Stimulated activated memory B cell treated with anti-CD40 and anti-IgM and Interleukin-4, amounts not matched to agents 10 μg/mL and 1 μg/mL and 100 μg/mL, for 72 hours (primary cell): ENCODE results near the gene GNG5.

ENCODE experiments used
- ATAC-seq: fragments of 150-1000 bp; cut with Tn5 transposase; 2 replicates; pipeline ENCODE4 v1.10.0; 2021
- H3K27ac Mint-ChIP-seq: one replicate; pipeline ENCODE4 v1.8.0; 2022; ENCODE audit warnings: mild to moderate bottlenecking, mixed read lengths
- H3K27me3 Mint-ChIP-seq: one replicate; pipeline ENCODE4 v1.8.0; 2022; ENCODE audit warnings: mixed read lengths
- H3K36me3 Mint-ChIP-seq: one replicate; pipeline ENCODE4 v1.8.0; 2022; ENCODE audit warnings: mixed read lengths
- H3K4me1 Mint-ChIP-seq: one replicate; pipeline ENCODE4 v1.8.0; 2022; ENCODE audit warnings: mixed read lengths
- H3K4me3 Mint-ChIP-seq: one replicate; pipeline ENCODE4 v1.8.0; 2022; ENCODE audit warnings: mild to moderate bottlenecking, moderate library complexity, mixed read lengths
- H3K9me3 Mint-ChIP-seq: one replicate; pipeline ENCODE4 v1.8.0; 2022; ENCODE audit warnings: mixed read lengths

GNG5 gene

DNA sequence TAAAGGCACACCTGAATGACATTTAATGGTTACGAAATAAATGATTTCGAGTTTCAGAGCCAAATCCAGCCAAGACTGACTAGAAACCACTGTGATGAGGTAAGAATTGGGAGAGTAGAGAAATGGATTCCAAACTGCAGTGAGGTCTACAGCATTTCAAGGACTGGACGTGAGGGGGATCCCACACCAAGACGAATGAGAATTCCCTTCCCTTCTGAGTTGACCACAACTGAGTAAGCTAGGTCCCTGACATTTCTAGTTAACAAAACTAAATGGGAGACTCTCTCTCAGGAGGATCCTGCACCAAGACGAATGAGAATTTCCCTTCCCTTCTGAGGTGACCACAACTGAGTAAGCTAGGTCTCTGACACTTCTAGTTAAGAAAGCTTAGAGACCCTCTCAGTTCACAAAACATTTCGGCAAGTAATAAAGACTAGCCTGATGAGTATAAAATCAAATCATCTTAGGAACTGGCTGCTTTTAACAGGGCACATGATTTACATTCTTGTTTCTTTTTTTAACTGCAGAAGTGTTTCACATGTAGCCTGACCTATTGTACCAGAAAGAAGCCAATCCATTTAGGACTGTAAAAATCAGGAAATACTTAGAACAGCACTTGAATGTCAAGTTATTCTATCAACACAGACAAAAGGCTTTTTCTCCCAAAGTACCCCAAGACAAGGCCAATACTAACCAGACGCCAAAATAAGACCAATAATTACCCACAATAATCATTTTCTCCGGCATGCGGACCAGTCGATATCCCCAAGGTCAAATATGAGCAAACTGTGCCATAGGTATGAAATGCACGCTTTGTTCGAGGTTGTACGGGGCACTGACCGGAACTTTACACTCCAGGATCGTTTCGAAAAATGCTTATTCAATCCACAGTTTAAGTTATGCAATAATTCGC lies 1.5 kb downstream of the GNG5 start:
- H3K9me3 Mint-ChIP-seq, result no peaks in the 10 kb centered on the region
- peak overlapping the region; percentile 93 for H3K27ac Mint-ChIP-seq
- no peaks in the 10 kb centered on the region for H3K27me3 Mint-ChIP-seq
- peaks cover 40% of the 10 kb centered on the region for H3K4me1 Mint-ChIP-seq
- H3K36me3 Mint-ChIP-seq, result peaks cover 9% of the 10 kb centered on the region
- no peak for ATAC-seq
- peak overlapping the region; percentile 92 for H3K4me3 Mint-ChIP-seq

- H3K4me3 Mint-ChIP-seq, result no peak overlapping the region
- ATAC-seq, result no peak
- H3K4me1 Mint-ChIP-seq, result peaks cover 40% of the 10 kb centered on the region
- peaks cover 20% of the 10 kb centered on the region for H3K36me3 Mint-ChIP-seq
- H3K27ac Mint-ChIP-seq, result no peak overlapping the region
- H3K9me3 Mint-ChIP-seq, result no peaks in the 10 kb centered on the region
- H3K27me3 Mint-ChIP-seq, result no peaks in the 10 kb centered on the region
These were observed 3.5 kb downstream of the GNG5 start for GRCh38 chr1:84502927-84503326.

DNA sequence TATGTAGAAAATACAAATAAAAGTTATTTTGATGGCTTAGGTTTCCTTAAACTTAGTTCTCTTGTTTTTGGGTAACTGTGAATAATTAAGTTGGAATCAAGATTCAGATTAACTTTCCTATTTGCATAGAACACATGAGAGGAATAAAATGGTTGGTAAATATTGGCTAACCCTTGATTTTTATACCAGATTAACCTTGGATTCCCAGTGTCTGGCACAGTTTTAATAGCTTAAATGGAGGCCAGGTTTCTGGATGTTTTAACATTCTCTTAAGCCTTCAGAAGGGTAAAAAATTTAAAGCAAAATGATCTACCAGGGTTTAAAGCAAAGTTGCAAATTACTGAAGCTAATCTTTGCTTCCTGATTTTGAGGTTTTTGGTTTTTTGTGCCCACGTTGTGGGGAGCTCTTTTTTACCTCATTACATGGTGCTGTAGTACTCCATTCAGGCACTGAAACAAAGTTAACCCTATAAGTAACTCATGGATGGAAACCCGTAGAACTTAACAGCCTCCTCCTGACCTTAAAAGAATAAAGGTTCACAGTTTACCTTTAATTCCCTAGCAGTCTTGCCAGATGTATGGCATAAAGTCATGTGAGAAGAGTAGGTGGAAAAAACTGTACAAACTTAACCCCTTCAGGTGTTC lies 8.6 kb downstream of the GNG5 start:
- peak overlapping the region; percentile 40 for H3K27ac Mint-ChIP-seq
- ATAC-seq, result no peak
- no peak overlapping the region for H3K4me3 Mint-ChIP-seq

DNA sequence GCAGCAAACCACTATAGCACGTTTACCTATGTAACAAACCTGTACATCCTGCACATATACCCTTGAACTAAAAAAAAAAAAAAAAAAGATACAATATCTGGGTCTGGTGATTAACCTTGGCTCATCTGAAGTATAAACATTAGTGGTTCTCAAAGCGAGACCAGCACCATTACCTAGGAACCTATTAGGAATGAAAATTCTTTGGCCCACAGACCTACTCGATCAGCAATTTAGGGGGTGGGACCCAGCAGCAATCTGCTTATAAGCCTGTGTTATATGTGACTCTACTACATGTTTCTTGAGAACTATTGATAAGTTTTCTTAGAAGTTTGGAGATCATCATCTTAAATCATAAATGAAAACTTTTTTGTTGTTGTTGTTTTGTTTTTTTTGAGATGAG lies 9.9 kb downstream of the GNG5 start:
- Mint-ChIP-seq H3K27ac (no peak overlapping the region), H3K36me3 (peaks cover 44% of the 10 kb centered on the region), H3K4me3 (no peak overlapping the region), H3K4me1 (peaks cover 12% of the 10 kb centered on the region), H3K27me3 (no peaks in the 10 kb centered on the region), H3K9me3 (no peaks in the 10 kb centered on the region)
- no peak for ATAC-seq

More for the DNA sequence above, 8.6 kb downstream of the GNG5 start:
- Mint-ChIP-seq H3K27me3 (no peaks in the 10 kb centered on the region), H3K4me1 (peaks cover 17% of the 10 kb centered on the region), H3K36me3 (peaks cover 41% of the 10 kb centered on the region), H3K9me3 (no peaks in the 10 kb centered on the region)

- ATAC-seq, result no peak
- Mint-ChIP-seq H3K4me1 (peaks cover 7% of the 10 kb centered on the region), H3K4me3 (no peak overlapping the region), H3K9me3 (no peaks in the 10 kb centered on the region), H3K27me3 (no peaks in the 10 kb centered on the region), H3K27ac (no peak overlapping the region), H3K36me3 (peaks cover 56% of the 10 kb centered on the region)
These were observed 12.6 kb downstream of the GNG5 start for GRCh38 chr1:84493747-84494146.

GRCh38 chr1:84492726-84493125 lies 13.7 kb downstream of the GNG5 start:
- Mint-ChIP-seq H3K4me3 (no peak overlapping the region), H3K36me3 (peaks cover 46% of the 10 kb centered on the region), H3K27me3 (no peaks in the 10 kb centered on the region), H3K9me3 (no peaks in the 10 kb centered on the region), H3K27ac (no peak overlapping the region), H3K4me1 (peaks cover 7% of the 10 kb centered on the region)
- ATAC-seq, result no peak

DNA sequence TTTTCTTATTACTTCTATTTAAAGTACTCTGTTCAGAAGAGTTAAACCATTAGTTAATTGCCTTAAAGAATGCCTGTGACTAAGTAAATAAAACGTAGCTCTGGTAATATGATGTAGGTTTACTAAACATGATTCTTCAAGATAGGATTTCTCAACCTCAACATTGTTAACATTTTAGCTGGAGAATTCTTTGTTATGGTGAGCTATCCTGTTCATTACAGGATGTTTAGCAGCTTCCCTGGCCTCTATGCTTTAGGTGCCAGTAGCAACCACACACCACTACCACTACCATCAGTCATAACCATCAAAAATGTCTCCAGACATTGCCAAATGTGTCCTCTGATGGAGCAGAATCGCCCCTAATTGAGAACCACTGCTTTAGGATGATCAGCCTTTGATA lies 16.6 kb downstream of the GNG5 start:
- H3K27me3 Mint-ChIP-seq, result no peaks in the 10 kb centered on the region
- H3K4me1 Mint-ChIP-seq, result peaks cover 17% of the 10 kb centered on the region
- H3K27ac Mint-ChIP-seq, result no peak overlapping the region
- peaks cover 58% of the 10 kb centered on the region for H3K36me3 Mint-ChIP-seq
- H3K9me3 Mint-ChIP-seq, result no peaks in the 10 kb centered on the region
- H3K4me3 Mint-ChIP-seq, result no peak overlapping the region
- ATAC-seq, result no peak

DNA sequence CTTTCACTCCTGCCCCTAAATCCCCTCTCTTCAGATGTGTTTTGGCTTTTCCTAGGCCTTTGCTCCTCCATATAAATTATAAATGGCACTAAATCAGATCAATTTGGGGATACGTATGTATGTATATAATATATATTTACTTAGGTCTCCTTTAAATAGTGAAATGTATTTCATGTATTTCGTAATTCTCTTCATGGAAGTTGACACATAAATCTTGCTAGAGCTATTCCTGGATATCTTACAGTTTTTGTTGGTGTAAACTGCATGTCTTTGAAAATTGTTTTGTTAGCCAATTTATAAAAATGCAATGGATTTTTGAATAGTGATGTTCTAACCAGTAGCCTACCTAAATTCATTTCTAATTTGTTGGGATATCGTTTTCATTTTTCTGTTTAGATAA lies 18.3 kb downstream of the GNG5 start:
- peaks cover 17% of the 10 kb centered on the region for H3K4me1 Mint-ChIP-seq
- H3K4me3 Mint-ChIP-seq, result no peak overlapping the region
- no peak for ATAC-seq
- H3K36me3 Mint-ChIP-seq, result peaks cover 64% of the 10 kb centered on the region
- H3K27me3 Mint-ChIP-seq, result no peaks in the 10 kb centered on the region
- H3K9me3 Mint-ChIP-seq, result no peaks in the 10 kb centered on the region
- H3K27ac Mint-ChIP-seq, result no peak overlapping the region

- peaks cover 14% of the 10 kb centered on the region for H3K9me3 Mint-ChIP-seq
- H3K4me1 Mint-ChIP-seq, result peaks cover 31% of the 10 kb centered on the region
- ATAC-seq, result no peak
- H3K36me3 Mint-ChIP-seq, result peaks cover 56% of the 10 kb centered on the region
- H3K27me3 Mint-ChIP-seq, result peaks cover 14% of the 10 kb centered on the region
- no peak overlapping the region for H3K27ac Mint-ChIP-seq
- H3K4me3 Mint-ChIP-seq, result peak overlapping the region; percentile 19
These were observed 25.1 kb downstream of the GNG5 start for GRCh38 chr1:84481317-84481716.

GRCh38 chr1:84480650-84481049 lies 25.7 kb downstream of the GNG5 start:
- no peak for ATAC-seq
- H3K4me3 Mint-ChIP-seq, result peak overlapping the region; percentile 46
- peaks cover 49% of the 10 kb centered on the region for H3K36me3 Mint-ChIP-seq
- H3K27ac Mint-ChIP-seq, result no peak overlapping the region
- peaks cover 31% of the 10 kb centered on the region for H3K4me1 Mint-ChIP-seq
- peaks cover 14% of the 10 kb centered on the region for H3K9me3 Mint-ChIP-seq
- peaks cover 18% of the 10 kb centered on the region for H3K27me3 Mint-ChIP-seq

GRCh38 chr1:84479998-84480397 lies 26.4 kb downstream of the GNG5 start:
- Mint-ChIP-seq H3K9me3 (peaks cover 14% of the 10 kb centered on the region), H3K4me1 (peaks cover 31% of the 10 kb centered on the region), H3K27ac (peak overlapping the region; percentile 99), H3K36me3 (peaks cover 44% of the 10 kb centered on the region), H3K27me3 (peaks cover 24% of the 10 kb centered on the region), H3K4me3 (peak overlapping the region; percentile 99)
- no peak for ATAC-seq

GRCh38 chr1:84478876-84479868 lies 27.2 kb downstream of the GNG5 start, which contains the start of gene RPF1:
RPF1 (plus strand) TSS chr1:84479266; CDS start chr1:84479282, 16 bp downstream.
- peaks cover 36% of the 10 kb centered on the region for H3K36me3 Mint-ChIP-seq
- peak within 1 kb of the TSS; percentile 99 for H3K27ac Mint-ChIP-seq
- H3K4me3 Mint-ChIP-seq, result peak within 1 kb of the TSS; percentile 99
- H3K9me3 Mint-ChIP-seq, result peaks cover 14% of the 10 kb centered on the region
- peaks cover 32% of the 10 kb centered on the region for H3K27me3 Mint-ChIP-seq
- peak; percentile 97 for ATAC-seq
- H3K4me1 Mint-ChIP-seq, result peaks cover 31% of the 10 kb centered on the region

- Mint-ChIP-seq H3K4me1 (peaks cover 16% of the 10 kb centered on the region), H3K27me3 (peaks cover 56% of the 10 kb centered on the region), H3K27ac (no peak overlapping the region), H3K36me3 (peaks cover 16% of the 10 kb centered on the region), H3K4me3 (no peak overlapping the region), H3K9me3 (peaks cover 14% of the 10 kb centered on the region)
- no peak for ATAC-seq
These were observed 30.2 kb downstream of the GNG5 start for GRCh38 chr1:84476225-84476624.

DNA sequence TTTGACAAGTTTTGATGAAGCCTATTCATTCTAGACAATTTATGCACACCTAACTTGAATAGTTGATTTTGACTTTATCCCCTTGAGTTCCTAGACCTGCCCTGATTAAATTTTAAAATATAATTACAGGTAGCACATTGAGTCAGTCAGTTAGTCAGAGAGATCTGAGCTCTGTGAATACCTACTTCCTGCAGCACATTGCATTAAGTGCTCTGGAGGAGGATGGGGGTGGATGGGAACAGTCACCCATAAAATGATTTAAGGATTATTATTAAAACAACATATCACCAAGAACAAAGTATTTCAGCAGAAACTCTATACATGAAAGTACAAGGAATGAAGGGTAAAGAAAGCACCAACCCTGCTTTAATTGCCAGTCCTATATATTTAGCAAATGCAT lies 39.1 kb downstream of the GNG5 start:
- Mint-ChIP-seq H3K27me3 (peaks cover 60% of the 10 kb centered on the region), H3K4me1 (no peaks in the 10 kb centered on the region), H3K27ac (no peak overlapping the region), H3K9me3 (no peaks in the 10 kb centered on the region), H3K4me3 (no peak overlapping the region), H3K36me3 (no peaks in the 10 kb centered on the region)
- no peak for ATAC-seq

DNA sequence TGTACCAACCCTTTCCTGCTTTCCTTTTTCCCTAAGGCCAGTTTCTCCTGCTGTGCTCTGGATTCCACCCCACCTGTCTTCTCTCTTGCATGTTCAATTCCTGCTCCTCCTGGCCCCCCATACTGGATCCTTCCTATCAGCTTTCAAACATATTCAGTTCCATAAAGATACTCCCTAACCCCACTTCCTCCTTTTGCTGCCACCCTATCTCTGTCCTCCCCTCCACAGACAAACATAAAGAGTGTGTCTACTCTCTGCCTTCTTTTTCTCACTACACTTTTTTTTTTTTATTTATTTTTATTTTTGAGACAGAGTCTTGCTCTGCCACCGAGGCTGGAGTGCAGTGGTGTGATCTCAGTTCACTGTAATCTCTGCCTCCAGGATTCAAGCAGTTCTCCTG lies 44.3 kb downstream of the GNG5 start:
- no peaks in the 10 kb centered on the region for H3K9me3 Mint-ChIP-seq
- H3K36me3 Mint-ChIP-seq, result no peaks in the 10 kb centered on the region
- no peak overlapping the region for H3K4me3 Mint-ChIP-seq
- no peaks in the 10 kb centered on the region for H3K4me1 Mint-ChIP-seq
- ATAC-seq, result no peak
- no peak overlapping the region for H3K27ac Mint-ChIP-seq
- H3K27me3 Mint-ChIP-seq, result peaks cover 55% of the 10 kb centered on the region
